Right lobe of liver (tissue), 4 donors: ENCODE data around the gene SLC13A3.

Source experiments
- CTCF ChIP-seq, 4 donors: fragments of 200-600 bp in 3 of 4; fragments of 450-650 bp in 1 of 4; IDR thresholded peaks; one replicate each; pipeline versions ENCODE4 v1.5.1 to v1.8.0; 2016 to 2022; ENCODE audit warnings: antibody characterized with exemption in 4 of 4, mild to moderate bottlenecking in 2 of 4
- POLR2A ChIP-seq: fragments of 450-650 bp; IDR thresholded peaks from one replicate; pipeline ENCODE4 v1.6.1; 2017; ENCODE audit warnings: antibody characterized with exemption, mild to moderate bottlenecking
- donor health status: DM: no; HTN: no; CAD: no.
- donor health status: DM: no; HTN: no; CAD: no.
- donor health status: DM: no; HTN: yes; CAD: no.

- TF ChIP-seq CTCF (IDR thresholded peaks at IDR 0.05): no peak
- TF ChIP-seq POLR2A: no peak
These were observed 51.9 kb downstream of the SLC13A3 start for GRCh38 chr20:46599227-46599987.
